Caco-2 (cell line): Measurements from ENCODE around the gene PRKAR1B. TPM values are rescaled to one million over a fixed set of nuclear protein-coding genes. Genes with fewer than 3 reads are reported as not detected.

Experiments used
- BruUV-seq: library from RNA; stranded (reverse); fragments of 400-500 nt; replicated peaks from 2 replicates; lab custom pipeline; 2021; lab: Mats Ljungman, UMichigan
- CTCF ChIA-PET: fragments of 300-600 bp; sonication (Branson Sonifier 250); formaldehyde crosslinking; loops from one replicate; lab custom pipeline; 2022; ENCODE audit warnings: antibody characterized with exemption; lab: Charles Lee
- POLR2A ChIA-PET: fragments of 300-600 bp; sonication (Branson Sonifier 250); formaldehyde crosslinking; loops from one replicate; lab custom pipeline; 2022; ENCODE audit warnings: antibody characterized with exemption; lab: Charles Lee
- DNase-seq, 2 experiments: peaks; one replicate each; pipeline versions ENCODE4 v3.0.0 to v3.0.0-alpha.2; 2020 to 2022
- H3K27me3 ChIP-seq: replicated peaks from 2 replicates; pipeline ENCODE4 v1.6.0; 2011; ENCODE audit warnings: low read length; ENCODE audit not compliant: control insufficient read depth, insufficient read depth
- H3K36me3 ChIP-seq: 2 replicates; pipeline ENCODE4 v1.5.1; 2011; ENCODE audit warnings: low read length; ENCODE audit not compliant: control insufficient read depth, insufficient read depth
- H3K4me1 ChIP-seq: fragments of 250-450 bp; sonication (Bioruptor Pico); 2 replicates; pipeline ENCODE4 v1.5.1; 2020; ENCODE audit warnings: mild to moderate bottlenecking
- H3K4me3 ChIP-seq: 2 replicates; pipeline ENCODE4 v1.5.1; 2011; ENCODE audit warnings: low read depth, mild to moderate bottlenecking, control low read depth, low read length
- H3K9me3 ChIP-seq: fragments of 250-450 bp; sonication (Bioruptor Pico); 2 replicates; pipeline ENCODE4 v1.5.1; 2020; ENCODE audit warnings: mild to moderate bottlenecking, moderate library complexity
- H3K27ac Mint-ChIP-seq: one replicate; pipeline ENCODE4 v1.8.0; 2022; ENCODE audit warnings: mixed read lengths; ENCODE audit not compliant: unreplicated experiment
- H3K27me3 Mint-ChIP-seq: one replicate; pipeline ENCODE4 v1.8.0; 2022; ENCODE audit warnings: mixed read lengths; ENCODE audit not compliant: insufficient read depth, unreplicated experiment
- H3K36me3 Mint-ChIP-seq: one replicate; pipeline ENCODE4 v1.8.0; 2022; ENCODE audit warnings: mild to moderate bottlenecking, mixed read lengths; ENCODE audit not compliant: insufficient read depth, unreplicated experiment
- H3K4me1 Mint-ChIP-seq: one replicate; pipeline ENCODE4 v1.8.0; 2022; ENCODE audit warnings: low read depth, mixed read lengths; ENCODE audit not compliant: unreplicated experiment
- H3K4me3 Mint-ChIP-seq: one replicate; pipeline ENCODE4 v1.8.0; 2022; ENCODE audit warnings: mild to moderate bottlenecking, moderate library complexity, mixed read lengths; ENCODE audit not compliant: unreplicated experiment
- H3K9me3 Mint-ChIP-seq: one replicate; pipeline ENCODE4 v1.8.0; 2022; ENCODE audit warnings: mixed read lengths; ENCODE audit not compliant: unreplicated experiment
- CTCF ChIP-seq, 2 experiments: fragments of 200-600 bp in 1 of 2; IDR thresholded peaks; 1 replicate in 1 of 2; 2 replicates in 1 of 2; pipeline versions ENCODE4 v1.5.1 to v1.8.0; 2011 to 2022; ENCODE audit warnings: antibody characterized with exemption in 1 of 2, control low read depth in 1 of 2, inconsistent platforms in 1 of 2, low read depth in 1 of 2, low read length in 1 of 2, mild to moderate bottlenecking in 1 of 2, moderate library complexity in 1 of 2; ENCODE audit not compliant: insufficient read depth in 1 of 2, severe bottlenecking in 1 of 2, unreplicated experiment in 1 of 2
- intact Hi-C: fragments of 100-400 bp; cut with micrococcal nuclease; formaldehyde crosslinking; loops from one replicate; pipeline ENCODE4 v1.10.0; 2022; ENCODE audit not compliant: unreplicated experiment
- total RNA-seq: library from RNA; stranded (reverse); gene quantifications from 2 replicates; pipeline ENCODE4 v1.2.3, GENCODE V29; 2022

PRKAR1B gene
- total RNA-seq, 1 experiment from 2014 or later = 56.6 TPM

GRCh38 chr7:631964-632830 is 94.9 kb downstream of the PRKAR1B start:
- no peaks in the 10 kb centered on the region for H3K4me1 ChIP-seq
- H3K36me3 ChIP-seq = no peaks in the 10 kb centered on the region; the same call in 1 of the 2 replicates
- no peaks in the 10 kb centered on the region for H3K9me3 ChIP-seq
- Mint-ChIP-seq H3K36me3 (peaks cover 6% of the 10 kb centered on the region), H3K27me3 (no peaks in the 10 kb centered on the region), H3K4me1 (no peaks in the 10 kb centered on the region), H3K4me3 (no peak overlapping the region), H3K27ac (no peak overlapping the region), H3K9me3 (no peaks in the 10 kb centered on the region)
- ChIA-PET CTCF (no interaction called here), POLR2A (no interaction called here)
- H3K27me3 ChIP-seq = no peaks in the 10 kb centered on the region
- intact Hi-C loops = loop anchor here (10.0 kb wide), 1 partner anchor 307 kb away; no protein-coding TSS in a partner anchor
- TF ChIP-seq CTCF (IDR thresholded peaks at IDR 0.05; ENCODE audit: insufficient read depth in 1 of 2, low read depth in 1 of 2, low read length in 1 of 2, severe bottlenecking in 1 of 2, unreplicated experiment in 1 of 2) = no peak
- no peak for DNase-seq
- H3K4me3 ChIP-seq = no peak overlapping the region
- no TSS peak for BruUV-seq

GRCh38 chr7:631291-631711 is 95.8 kb downstream of the PRKAR1B start:
- Mint-ChIP-seq H3K4me3 (no peak overlapping the region), H3K27me3 (no peaks in the 10 kb centered on the region), H3K27ac (no peak overlapping the region), H3K9me3 (no peaks in the 10 kb centered on the region), H3K4me1 (no peaks in the 10 kb centered on the region), H3K36me3 (peaks cover 2% of the 10 kb centered on the region)
- POLR2A ChIA-PET = no interaction called here
- Histone ChIP-seq H3K4me3 (no peak overlapping the region), H3K9me3 (no peaks in the 10 kb centered on the region), H3K36me3 (no peaks in the 10 kb centered on the region; the same call in 1 of the 2 replicates), H3K4me1 (no peaks in the 10 kb centered on the region), H3K27me3 (no peaks in the 10 kb centered on the region)
- DNase-seq = no peak
- BruUV-seq = no TSS peak
- TF ChIP-seq CTCF (IDR thresholded peaks at IDR 0.05; ENCODE audit: insufficient read depth in 1 of 2, low read depth in 1 of 2, low read length in 1 of 2, severe bottlenecking in 1 of 2, unreplicated experiment in 1 of 2) = no peak
- intact Hi-C loops = loop anchor here (10.0 kb wide), 1 partner anchor 306 kb away; no protein-coding TSS in a partner anchor
- CTCF ChIA-PET = no interaction called here

- POLR2A ChIA-PET = no interaction called here
- H3K36me3 Mint-ChIP-seq = no peaks in the 10 kb centered on the region
These were observed 96.5 kb downstream of the PRKAR1B start for GRCh38 chr7:630539-630938.

More at GRCh38 chr7:630539-630938, 96.5 kb downstream of the PRKAR1B start:
- Mint-ChIP-seq H3K27me3 (no peaks in the 10 kb centered on the region), H3K9me3 (no peaks in the 10 kb centered on the region), H3K4me1 (no peaks in the 10 kb centered on the region), H3K27ac (no peak overlapping the region), H3K4me3 (no peak overlapping the region)
- CTCF ChIA-PET = no interaction called here
- BruUV-seq = no TSS peak
- DNase-seq = no peak
- no peaks in the 10 kb centered on the region for H3K9me3 ChIP-seq
- intact Hi-C loops = loop anchor here (10.0 kb wide), 1 partner anchor 306 kb away; no protein-coding TSS in a partner anchor
- TF ChIP-seq CTCF (IDR thresholded peaks at IDR 0.05; ENCODE audit: insufficient read depth in 1 of 2, low read depth in 1 of 2, low read length in 1 of 2, severe bottlenecking in 1 of 2, unreplicated experiment in 1 of 2) = no peak
- no peak overlapping the region for H3K4me3 ChIP-seq
- H3K36me3 ChIP-seq = no peaks in the 10 kb centered on the region; the same call in 1 of the 2 replicates
- H3K27me3 ChIP-seq = no peaks in the 10 kb centered on the region
- H3K4me1 ChIP-seq = no peaks in the 10 kb centered on the region
